CD4-positive, alpha-beta T cell treated with Interleukin-17A for 4 hours (primary cell): ENCODE measurements around the gene OSBPL3.
A peak's percentile ranks its signal among the peaks of the same experiment; 100 is the strongest.

ENCODE experiments used
- DNase-seq: peaks from one replicate; pipeline ENCODE4 v3.0.0-alpha.2; 2020; ENCODE audit warnings: mixed read lengths

OSBPL3 gene

DNA sequence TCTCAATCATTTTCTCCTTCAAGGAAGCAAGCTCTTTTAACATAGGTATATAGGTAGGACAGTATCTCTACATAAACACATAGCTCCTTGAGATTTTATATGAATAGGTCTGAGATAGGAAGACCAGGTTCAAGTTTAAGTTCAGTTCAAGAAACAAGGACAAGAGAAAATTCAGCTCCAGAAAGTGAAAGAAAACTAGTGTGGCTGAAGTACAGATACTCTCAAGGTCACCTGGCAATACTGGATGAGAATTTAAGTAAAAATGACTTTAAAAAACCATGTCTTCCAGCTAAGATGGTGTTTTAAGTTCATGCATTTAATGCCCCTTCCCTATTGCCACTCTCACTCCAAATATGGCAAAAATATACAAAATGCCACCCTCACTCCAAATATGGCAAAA is 91.3 kb downstream of the OSBPL3 start:
- DNase-seq = no peak

DNA sequence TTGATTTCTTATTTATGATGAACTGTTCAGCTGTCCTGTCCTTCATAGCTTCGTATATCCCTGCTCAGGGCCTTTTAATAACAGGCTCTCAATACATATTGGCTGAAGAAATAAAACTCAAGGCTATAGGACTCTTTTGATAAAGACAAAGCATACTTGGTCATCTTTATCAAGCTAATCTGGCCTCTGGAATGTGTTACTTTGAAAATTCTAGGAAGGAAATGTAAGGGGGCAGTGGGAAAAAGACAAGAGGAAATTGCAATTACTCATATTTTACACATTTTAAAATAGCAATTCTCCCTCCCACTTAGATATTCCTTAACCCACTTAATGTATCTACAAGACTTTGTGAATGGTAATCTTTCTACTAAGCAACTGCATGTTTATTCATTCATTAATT is 94.3 kb downstream of the OSBPL3 start:
- DNase-seq = no peak

DNA sequence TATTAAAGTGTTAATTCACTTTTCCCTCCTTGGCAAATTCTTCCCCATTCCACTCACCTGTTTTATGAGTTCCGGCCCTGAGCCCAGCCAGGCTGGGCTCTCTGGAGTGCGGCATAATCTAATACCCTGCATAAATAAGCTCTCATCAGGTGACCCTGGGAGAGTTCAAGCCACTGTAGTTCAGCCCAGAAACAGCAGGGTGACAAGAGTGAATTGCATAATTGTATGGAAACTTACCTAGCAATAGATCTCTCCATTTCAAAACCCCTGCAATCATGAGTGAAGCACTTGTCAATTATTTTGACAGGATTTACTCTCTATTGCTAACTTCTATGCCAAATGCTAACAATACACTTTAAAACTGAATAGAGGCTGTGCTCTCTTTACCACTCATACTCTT is 94.7 kb downstream of the OSBPL3 start:
- DNase-seq = no peak

DNA sequence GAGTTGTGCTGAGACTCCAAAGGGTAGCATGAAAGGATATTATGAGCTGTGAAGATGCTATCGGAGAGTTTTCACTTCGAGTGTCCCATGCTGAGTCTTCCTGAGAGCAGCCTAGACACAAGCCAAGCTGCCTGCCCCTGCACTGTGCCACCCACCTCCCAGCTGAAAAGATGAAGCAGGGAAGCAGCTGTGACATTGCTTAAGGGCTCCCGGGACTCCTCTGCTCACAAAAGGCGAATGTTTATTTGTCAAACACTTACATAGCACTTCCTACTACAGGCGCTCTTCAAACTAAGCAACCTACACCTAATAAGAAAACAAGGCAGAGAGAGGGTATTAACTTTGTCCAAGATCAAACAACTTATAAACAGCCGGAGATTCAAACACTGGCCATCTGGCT is 95.6 kb downstream of the OSBPL3 start:
- DNase-seq = no peak

DNA sequence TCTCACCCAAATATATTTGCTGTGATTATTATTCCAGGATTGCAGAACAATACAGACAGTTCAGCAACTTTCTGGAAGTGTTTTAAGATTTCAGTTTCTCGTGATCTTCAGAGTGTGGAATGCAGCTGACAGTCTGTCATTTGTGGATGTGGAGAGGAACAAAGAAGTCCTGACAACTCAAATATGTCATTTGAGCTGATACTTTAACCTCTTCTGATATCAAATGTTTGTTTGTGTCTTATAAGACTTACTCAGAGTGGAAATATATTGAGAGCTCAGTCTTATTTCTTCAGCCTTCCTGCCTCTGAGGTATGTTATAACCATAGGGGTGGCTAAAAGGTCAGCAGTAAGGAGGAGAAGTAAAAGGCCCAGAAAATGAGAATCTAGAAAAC is 96.4 kb downstream of the OSBPL3 start:
- DNase-seq = no peak

DNA sequence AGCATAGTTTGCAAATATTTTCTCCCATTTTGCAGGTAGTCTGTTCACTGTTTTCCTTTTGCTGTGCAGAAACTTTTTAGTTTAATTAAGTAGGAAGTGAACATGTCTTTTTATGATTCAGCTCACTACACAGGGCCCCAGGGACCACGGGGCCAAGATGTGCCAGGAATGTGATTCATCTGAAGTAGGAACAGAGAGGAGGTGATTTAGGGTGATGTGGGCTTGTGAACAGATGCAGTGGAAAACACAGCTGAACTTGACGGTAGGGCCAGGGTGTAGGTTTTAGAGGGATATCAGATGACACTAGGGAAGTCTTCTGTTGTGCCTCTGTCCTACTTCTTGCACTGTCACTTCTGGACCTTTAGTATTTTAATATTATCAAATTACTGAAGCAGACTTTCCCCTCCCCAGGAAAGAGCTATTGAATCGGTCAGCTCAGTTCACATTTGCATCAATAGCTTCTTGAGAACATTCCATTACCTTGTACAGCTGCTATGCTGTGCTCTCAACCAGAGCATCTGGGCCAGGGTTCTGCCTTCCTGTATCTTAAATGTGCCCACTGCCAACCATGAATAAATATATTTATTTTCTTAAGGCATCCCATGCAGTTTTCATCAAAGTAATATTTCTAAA is 96.9 kb downstream of the OSBPL3 start:
- DNase-seq = no peak

DNA sequence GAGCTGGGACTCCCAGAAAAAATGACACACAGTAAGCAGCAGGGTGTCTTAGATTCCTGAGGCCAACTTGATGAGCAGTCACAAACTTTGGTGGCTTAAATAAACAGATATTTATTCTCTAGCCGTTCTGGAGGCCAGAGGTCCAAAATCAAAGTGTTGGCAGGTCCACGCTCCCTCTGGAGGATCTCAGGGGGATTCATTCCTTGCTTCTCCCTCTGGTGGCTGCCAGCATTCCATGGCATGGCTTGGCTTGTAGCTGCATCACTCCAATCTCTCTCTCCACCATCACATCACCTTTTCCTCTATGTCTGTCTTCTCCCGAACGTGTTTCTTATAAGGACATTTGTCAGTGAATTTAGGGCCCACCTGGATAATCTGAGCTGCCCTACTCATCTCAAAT is 98.4 kb downstream of the OSBPL3 start:
- no peak for DNase-seq

DNA sequence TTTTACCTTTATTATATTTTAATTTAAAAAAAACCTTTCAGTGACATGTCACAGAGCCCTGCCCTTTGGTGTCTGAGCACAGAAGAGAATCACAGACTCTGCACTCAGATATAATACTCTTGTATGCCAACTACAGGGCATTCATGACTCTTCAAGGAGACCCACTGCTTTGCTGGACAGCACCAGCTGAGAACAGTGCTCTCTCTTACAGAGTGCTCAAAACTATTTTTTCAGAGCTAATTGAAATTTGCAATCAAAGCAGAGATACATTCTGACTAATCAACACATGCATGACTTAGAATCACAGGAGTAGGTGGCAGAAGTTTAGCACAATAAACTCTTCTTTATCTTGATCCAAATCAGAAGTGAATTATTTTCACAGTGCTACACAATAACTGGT is 99.1 kb downstream of the OSBPL3 start:
- no peak for DNase-seq

DNA sequence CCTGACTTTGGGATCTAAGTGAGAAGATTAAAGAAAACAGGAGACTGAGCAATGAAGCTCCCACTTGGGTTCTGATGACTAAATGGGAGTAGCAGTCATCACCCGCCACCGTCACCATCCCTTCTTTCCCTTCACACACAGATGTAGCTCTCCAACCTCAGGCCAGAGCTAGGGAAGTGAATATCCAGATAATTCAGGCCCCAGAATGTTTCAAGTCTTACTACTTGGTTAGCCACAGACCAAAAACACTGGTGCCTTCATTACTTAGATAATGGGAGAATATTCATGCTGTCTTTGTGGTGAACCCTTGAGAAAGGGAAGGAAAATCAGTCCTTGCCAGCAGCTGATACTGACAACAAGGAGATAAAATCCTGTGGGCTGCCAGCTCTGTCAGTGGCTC is 100.7 kb downstream of the OSBPL3 start:
- DNase-seq = no peak

DNA sequence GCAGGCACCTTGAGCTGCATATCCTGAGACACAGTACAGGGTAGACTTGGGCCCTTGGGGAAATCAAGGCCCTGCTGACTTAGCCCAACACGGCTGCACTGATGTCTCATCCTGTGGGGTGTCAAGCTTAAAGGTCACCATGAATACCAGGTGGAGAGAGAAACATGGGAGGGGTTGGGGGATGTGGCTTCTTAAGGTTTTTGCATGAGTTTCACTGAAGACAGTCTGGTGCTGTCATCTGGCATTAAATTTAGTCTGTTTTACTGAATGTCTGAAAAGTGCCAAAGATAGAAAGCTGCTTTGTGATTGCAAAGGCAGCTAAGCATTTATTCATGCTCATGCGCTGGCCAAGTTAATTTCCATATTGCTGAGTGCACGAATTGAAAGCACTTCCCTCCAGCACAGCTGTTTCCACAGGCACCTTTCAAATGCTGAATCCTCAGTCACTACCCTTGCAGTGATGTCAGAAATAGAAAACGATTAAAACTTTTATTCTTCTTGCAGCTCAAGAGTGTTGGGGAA is 102.1 kb downstream of the OSBPL3 start:
- DNase-seq = peak; percentile 17

DNA sequence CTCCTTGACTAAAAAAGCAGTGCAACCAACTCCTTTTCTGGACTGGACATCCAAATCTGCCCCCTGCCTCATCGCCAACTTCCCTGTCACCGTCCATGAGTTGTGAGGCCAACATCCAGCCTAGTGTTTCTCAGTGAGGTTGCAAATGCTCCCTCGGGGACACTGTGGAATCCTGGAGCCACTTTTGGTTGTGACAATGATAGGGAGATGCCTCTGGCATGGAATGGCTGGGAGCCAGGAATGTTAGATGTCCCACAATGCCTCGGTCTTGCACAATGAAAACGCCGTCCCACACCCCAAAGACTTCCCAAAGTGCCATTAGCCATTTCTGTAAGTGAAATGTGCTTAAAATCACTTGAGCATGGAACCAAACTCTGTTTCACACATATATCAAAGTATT is 105.2 kb downstream of the OSBPL3 start:
- no peak for DNase-seq

DNA sequence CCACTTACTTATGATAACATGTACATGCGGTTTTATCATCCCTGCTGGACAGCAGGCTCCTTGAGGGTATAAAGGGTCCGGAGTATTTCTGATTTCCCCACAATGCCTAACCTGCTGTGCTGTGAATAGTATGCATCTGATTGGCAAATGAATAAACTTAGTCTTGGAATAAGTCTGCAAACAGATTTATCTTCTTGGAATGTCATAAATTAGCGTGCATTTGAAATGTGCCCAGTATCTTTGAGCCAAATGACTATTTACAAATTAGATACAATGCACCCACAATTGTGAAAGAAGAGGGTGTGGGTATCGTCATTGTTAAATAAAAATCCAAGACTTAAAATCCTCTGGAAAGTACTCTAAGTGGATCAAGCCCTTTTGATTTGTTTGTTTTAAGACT is 106.0 kb downstream of the OSBPL3 start:
- no peak for DNase-seq

DNA sequence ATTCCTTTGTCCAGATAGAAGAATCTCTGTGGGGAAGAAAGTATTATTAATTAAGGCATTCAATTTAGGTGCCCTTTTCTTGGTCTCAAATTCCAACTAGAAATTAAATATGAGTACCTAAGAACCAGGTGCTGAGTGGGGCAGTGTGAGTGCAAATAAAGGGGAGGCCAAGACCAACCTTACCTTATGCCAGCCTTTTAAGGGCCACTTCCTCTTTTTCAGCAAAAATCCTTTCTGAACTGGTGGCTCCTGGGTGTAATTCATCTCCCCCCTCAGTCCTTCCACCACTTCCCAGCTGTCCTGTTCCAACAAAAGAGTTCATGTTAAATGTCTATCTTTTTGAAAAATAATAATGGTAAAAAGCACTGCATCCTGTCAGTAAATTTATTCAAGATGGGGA is 108.2 kb downstream of the OSBPL3 start:
- no peak for DNase-seq

DNA sequence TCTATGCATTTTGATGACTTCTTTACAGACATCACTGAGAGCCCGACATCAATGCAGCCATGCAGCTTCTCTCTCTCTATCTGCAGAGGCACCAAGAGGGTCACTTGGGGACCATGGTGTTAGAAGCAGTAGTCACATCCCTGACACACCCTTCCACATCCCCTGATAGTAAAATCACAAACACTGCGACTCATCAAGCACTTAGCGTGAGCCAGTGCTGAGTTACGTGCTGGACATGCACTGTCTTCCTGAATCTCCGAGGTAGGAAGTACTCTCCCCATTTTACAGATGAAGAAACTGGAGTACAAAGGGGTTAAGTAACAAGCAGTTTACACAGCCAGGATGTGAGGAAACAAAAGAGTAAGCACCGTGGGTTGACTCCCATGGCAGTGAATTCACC is 109.2 kb downstream of the OSBPL3 start:
- DNase-seq = no peak

DNA sequence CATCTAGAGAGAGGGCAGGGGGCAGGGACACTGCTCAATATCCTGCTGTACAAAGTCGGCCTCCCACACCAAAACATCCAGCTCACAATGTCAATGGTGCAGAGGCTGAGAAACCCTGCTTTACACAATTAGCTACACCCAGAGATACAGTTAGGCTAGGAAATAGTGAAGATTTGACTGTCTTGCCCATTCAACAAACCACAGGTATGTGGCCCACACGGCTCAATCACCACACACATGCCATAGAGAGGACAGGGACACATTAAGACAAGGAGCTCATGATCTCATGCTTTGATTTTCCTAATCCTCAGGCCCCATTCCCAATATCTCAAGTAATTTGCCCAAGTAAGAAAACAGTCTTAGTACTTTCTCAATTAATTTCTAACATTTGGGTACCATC is 110.4 kb downstream of the OSBPL3 start:
- DNase-seq = no peak

DNA sequence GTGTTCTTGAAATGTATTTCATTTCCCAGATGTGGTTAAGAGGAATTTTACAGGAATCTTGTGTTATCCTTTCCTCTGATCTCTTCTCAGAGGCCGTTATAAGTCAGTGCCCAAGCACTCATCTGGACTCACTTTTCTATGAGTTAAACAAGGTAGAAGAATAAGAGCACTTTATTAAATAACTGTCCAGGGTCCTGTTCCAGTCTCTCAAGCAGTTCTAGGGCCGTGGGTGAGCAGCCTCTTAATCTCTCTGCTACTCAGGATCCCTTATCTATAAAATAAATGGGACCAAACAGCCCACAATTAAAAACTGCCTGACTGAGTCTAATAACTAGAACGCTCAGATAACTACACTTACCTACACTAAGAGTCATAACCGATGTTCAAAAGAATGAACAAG is 111.2 kb downstream of the OSBPL3 start:
- DNase-seq = no peak

DNA sequence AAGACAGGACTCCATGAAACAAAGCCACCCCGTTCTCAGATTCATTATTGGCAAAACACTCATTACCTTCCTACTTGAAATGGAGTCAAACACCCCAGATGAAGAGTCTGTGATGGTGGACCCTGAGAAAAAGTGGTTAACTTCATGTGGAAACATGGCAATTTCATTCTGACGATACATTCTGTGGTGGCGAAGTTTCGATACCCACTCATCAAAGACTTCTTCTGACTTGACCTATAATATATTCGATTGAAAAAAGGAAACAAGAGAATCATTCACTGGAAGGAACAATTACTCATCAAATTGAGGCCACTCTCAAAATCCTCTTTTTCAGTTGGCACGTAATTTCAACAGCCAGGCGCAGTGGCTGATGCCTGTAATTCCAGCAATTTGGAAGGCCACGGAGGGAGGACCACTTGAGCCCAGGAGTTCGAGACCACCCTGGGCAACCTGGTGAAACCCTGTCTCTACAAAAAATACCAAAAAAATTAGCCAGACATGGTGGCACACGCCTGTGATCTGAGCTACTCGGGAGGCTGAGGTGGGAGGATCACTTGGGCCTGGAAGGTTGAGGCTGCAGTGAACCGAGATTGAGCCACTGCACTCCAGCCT is 113.9 kb downstream of the OSBPL3 start:
- no peak for DNase-seq

DNA sequence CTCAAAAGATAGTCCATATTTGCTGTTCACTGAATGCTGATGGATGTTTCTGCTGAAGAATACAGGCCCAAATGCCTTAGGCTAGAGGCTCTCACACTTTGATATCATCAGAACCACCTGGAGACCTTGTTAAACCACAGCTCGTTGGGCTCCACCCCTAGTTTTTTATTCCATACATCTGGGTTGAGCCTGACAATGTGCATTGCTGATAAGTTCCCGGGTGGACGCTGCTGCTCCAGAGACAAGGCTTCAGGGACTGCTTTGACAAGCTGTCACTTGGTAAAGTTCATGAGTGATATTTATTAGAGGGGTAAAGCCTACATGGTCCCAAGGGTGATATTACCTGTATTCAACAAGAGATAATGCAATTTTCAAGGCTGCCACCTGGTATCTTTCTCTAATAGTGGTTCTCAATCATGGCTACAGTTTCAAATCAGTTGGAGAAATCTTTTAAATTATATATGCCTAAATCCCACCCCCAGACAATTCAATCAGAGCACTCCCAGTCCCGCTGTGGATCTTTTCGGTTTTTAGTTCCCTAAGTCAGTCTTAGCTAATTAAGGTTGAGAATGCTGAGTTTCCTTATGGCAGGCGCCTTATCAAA is 115.7 kb downstream of the OSBPL3 start:
- DNase-seq = no peak

DNA sequence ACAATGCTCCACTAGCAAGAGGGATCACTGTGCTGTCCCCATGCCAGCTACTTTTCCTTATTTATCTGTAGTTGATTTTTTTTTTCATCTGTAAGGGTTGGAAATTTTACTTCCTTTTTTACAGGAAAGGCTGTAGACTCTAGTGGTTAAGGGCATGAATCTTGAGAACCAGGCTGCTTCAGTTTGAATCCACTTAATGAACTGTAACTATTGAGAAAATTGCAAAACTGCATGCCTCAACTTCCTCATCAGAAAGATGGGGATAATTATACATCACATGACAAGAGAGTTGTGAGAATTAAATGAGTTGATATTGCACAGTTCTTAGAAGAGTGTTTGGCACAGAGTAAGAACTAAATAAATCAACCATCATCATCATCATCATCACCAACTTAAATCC is 116.4 kb downstream of the OSBPL3 start:
- DNase-seq = no peak

DNA sequence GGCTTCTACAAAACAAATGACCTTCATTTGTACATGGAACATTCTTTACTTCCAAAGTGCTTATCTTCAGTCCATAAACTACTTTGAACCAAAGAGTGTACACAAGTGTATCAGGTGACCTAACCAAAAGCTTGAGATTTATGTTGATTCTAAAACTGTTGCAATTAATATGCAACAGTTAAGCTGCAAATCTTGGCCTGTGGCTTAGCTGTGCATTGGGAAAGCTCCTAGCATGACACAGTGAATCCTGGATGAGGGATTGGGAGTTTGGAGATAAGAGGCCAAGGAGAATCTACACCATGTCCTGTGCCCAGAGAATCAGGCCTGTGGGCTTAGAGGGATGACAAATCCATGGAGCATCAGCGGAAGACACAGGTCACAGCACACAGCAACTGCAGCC is 117.5 kb downstream of the OSBPL3 start:
- no peak for DNase-seq

DNA sequence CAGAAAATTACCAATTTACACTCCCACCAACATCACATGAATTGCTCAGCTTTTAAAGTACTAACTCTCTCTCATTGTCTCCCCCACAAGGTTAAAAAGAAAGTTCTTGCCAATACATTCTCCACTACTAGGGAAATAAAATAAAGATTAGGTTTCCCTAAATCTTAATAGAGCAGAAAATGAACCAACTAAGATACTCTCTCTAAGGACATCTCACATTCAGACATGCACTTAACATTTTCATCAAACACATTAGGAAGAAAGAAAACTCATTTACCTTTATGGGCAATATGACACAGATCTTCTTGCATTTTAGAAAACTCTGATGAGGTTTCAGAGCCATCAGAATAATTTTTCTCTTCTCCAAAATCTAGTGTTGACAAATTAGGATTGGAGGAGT is 118.6 kb downstream of the OSBPL3 start:
- DNase-seq = no peak

DNA sequence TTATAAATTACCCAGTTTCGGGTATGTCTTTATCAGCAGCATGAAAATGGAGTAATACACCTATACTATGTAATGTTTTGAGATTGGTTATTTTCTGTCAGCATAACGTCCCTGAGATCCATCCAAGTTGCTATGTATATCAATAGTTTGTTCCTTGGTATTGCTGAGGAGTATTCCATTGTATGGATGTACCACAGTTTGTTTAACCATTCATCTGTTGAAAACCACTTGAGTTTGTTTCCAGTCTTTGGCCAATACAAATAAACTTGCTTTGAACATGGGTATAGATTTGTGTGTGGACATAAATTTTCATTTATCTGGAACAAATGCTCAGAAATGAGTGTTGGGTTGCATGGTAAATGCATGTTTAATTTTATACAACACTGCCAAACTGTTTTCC is 119.4 kb downstream of the OSBPL3 start:
- no peak for DNase-seq

DNA sequence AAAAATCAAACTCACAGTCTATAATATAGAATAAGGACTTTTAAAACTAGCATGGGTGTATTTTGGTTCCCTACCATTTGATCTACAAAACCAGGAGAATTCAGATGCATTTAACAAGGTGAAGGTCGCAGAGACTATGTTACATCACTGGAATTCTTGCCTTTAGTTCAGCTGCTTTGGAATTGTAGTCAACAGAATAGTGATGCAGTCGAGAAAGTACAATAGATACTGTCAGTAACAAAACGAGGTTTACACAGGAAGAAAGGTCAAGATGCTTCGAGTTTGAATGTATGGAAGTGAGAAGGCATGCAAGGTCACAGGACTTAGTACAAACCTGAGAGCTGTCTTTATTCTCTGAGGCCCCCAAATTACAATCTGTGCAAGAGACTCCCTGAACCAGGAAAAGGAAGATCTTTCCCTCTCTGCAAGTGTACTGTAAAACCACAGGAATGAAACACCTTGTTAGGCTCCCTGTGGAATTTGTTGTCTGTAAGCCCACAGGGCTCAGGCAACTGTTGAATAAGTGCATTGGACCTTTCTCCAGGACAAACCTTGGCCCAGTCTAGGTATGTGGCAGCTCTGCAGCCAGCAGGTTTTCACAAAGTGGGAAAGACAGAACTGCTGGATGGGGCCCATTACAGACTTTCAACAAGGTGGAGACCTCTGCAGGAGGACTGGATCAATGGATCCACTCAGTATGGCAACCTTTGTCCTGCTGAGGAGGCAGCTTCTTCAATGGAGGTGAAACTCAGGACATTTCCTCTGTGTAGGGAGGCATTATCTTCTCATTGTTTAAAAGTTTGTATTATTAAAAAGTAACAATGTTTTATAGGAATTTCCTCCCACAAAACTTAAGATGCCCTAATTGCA is 121.6 kb downstream of the OSBPL3 start:
- DNase-seq = no peak

DNA sequence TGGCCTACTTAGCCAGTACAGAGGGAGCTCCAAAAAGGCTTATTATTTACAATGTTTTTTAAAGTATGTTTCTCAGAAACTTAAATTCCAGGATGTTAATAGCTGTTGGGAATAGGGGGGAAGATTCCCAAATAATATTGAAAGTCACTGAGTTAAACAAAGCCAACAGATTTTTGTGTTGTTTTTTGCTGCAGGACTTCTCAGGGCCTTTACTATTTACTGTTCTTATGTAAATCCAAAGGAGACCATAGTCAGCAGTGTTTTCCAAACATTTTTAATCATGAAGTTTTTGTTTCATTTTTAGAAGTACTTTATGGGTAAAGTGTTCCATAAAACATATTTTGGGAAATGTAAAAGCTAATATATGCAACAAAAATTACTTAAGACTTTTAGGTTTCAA is 122.4 kb downstream of the OSBPL3 start:
- no peak for DNase-seq
